ENCODE data around the gene MAX.

DNA sequence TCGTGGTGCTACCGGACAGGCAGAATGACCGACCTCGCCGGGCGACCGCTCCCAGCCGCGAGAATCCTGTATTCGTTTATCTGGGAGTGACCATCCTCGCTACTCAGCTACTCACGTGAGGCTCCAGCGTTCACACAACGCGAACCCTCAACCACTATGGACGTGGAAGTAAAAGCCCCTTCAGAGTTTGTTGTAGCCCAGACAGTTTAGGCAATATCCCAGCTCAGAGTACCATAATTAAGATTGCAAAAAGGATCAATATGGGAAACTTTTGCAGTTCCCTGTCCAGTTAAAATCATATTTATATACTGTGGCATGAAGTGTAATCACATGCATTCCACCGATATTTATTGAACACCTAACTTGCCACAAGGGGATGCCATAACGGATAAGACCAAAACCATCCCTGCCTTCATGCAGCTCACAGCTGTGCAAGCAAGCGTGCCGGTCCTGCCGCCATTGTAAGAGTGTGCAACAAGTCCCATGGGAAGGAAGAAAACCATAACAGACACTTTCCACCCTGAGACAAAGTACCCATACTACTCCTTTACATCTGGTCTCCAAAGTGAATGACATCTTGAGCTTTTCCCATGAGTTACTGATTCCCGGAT, 938 bp upstream of the MAX start:
- no peak for TF ChIP-seq POLR2AphosphoS5 (IDR thresholded peaks at IDR 0.05)
- TF ChIP-seq, protein P1, sequence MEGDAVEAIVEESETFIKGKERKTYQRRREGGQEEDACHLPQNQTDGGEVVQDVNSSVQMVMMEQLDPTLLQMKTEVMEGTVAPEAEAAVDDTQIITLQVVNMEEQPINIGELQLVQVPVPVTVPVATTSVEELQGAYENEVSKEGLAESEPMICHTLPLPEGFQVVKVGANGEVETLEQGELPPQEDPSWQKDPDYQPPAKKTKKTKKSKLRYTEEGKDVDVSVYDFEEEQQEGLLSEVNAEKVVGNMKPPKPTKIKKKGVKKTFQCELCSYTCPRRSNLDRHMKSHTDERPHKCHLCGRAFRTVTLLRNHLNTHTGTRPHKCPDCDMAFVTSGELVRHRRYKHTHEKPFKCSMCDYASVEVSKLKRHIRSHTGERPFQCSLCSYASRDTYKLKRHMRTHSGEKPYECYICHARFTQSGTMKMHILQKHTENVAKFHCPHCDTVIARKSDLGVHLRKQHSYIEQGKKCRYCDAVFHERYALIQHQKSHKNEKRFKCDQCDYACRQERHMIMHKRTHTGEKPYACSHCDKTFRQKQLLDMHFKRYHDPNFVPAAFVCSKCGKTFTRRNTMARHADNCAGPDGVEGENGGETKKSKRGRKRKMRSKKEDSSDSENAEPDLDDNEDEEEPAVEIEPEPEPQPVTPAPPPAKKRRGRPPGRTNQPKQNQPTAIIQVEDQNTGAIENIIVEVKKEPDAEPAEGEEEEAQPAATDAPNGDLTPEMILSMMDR (IDR thresholded peaks at IDR 0.05), result no peak
